Common myeloid progenitor, CD34-positive (primary cell): ENCODE measurements around the gene TMEM158.

Source experiments
- CTCF ChIA-PET: fragments of 350-600 bp; sonication (Branson Sonifier 250); formaldehyde crosslinking; loops from one replicate; lab custom pipeline; 2021; ENCODE audit warnings: antibody characterized with exemption; lab: Charles Lee
- POLR2A ChIA-PET: fragments of 350-600 bp; sonication (Branson Sonifier 250); formaldehyde crosslinking; loops from one replicate; lab custom pipeline; 2021; ENCODE audit warnings: antibody characterized with exemption; lab: Charles Lee
- DNase-seq, 3 donors: peaks; one replicate each; pipeline versions ENCODE4 v3.0.0 to v3.0.0-alpha.2; 2013
- H3K27ac ChIP-seq, 2 experiments: 1 replicate in 1 of 2; 2 replicates in 1 of 2; pipeline ENCODE4 v1.7.0; 2013; ENCODE audit warnings: inconsistent platforms in 2 of 2, low read length in 2 of 2, mild to moderate bottlenecking in 2 of 2, low read depth in 1 of 2, moderate library complexity in 1 of 2; ENCODE audit not compliant: severe bottlenecking in 2 of 2, insufficient read depth in 1 of 2, poor library complexity in 1 of 2
- H3K27me3 ChIP-seq, 5 experiments: replicated peaks in 2 of 5; 1 replicate in 3 of 5; 2 replicates in 2 of 5; pipeline versions ENCODE4 v1.6.1 to v1.7.0; 2013; ENCODE audit warnings: low read length in 4 of 5, mild to moderate bottlenecking in 2 of 5, moderate library complexity in 2 of 5, inconsistent platforms in 1 of 5; ENCODE audit not compliant: insufficient read depth in 5 of 5, control insufficient read depth in 4 of 5
- H3K36me3 ChIP-seq, 4 experiments: 1 replicate in 2 of 4; 2 replicates in 2 of 4; pipeline versions ENCODE4 v1.6.1 to v1.7.0; 2013; ENCODE audit warnings: low read length in 3 of 4, control low read depth in 1 of 4, mild to moderate bottlenecking in 1 of 4; ENCODE audit not compliant: control insufficient read depth in 4 of 4, insufficient read depth in 4 of 4
- H3K4me1 ChIP-seq, 4 experiments: 1 replicate in 3 of 4; 2 replicates in 1 of 4; pipeline versions ENCODE4 v1.6.1 to v1.7.1; 2013; ENCODE audit warnings: low read length in 3 of 4, mild to moderate bottlenecking in 3 of 4, control low read depth in 1 of 4, inconsistent platforms in 1 of 4, moderate library complexity in 1 of 4; ENCODE audit not compliant: control insufficient read depth in 4 of 4, insufficient read depth in 4 of 4; ENCODE audit errors: control extremely low read depth in 1 of 4
- H3K4me3 ChIP-seq, 7 experiments: 1 replicate in 4 of 7; 2 replicates in 3 of 7; pipeline versions ENCODE4 v1.5.1 to v1.7.0; 2013; ENCODE audit warnings: mild to moderate bottlenecking in 7 of 7, low read length in 6 of 7, moderate library complexity in 6 of 7, inconsistent platforms in 2 of 7, low read depth in 2 of 7, control low read depth in 1 of 7; ENCODE audit not compliant: insufficient read depth in 4 of 7, control insufficient read depth in 1 of 7; ENCODE audit errors: extremely low read depth in 1 of 7
- H3K9me3 ChIP-seq, 5 experiments: 1 replicate in 4 of 5; 2 replicates in 1 of 5; pipeline versions ENCODE4 v1.6.1 to v1.7.1; 2013; ENCODE audit warnings: low read length in 4 of 5, mild to moderate bottlenecking in 2 of 5, inconsistent platforms in 1 of 5, low read depth in 1 of 5, moderate library complexity in 1 of 5; ENCODE audit not compliant: control insufficient read depth in 4 of 5, insufficient read depth in 2 of 5; ENCODE audit errors: control extremely low read depth in 1 of 5
- WGBS: methylation state at CpG from one replicate; pipeline ENCODE4 v1.1.5; 2013; ENCODE audit not compliant: insufficient coverage; 5-methylcytosine and 5-hydroxymethylcytosine counted together

Gene TMEM158

DNA sequence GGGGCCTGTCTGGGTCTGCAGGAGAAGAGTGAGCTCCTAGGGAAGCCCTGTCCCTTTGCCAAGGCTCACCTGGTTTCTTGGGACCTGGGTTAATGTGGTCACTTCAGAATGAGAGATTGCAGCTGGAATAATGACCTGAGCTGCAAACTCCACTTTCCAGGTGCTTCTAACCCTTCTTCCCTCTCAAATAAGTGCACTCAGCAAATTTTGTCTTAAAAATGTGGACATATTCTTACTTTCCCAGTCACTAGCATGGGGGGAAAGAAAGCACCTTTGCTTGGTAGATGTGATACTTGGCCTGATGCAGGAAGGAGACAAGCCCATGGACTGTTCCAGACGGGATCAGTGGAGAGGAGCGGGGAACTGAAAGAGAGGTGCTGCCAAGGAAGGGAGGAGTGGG is 41.0 kb downstream of the TMEM158 start:
- no peak overlapping the region for H3K4me3 ChIP-seq
- peaks cover 0 to 26% (median 9%) of the 10 kb centered on the region in 4 experiments for H3K4me1 ChIP-seq
- ChIA-PET POLR2A (no interaction called here), CTCF (interaction anchor here (0.5 kb wide), 1 partner anchor 25 kb away, joined by 3 read pairs; no protein-coding TSS in a partner anchor)
- WGBS, result 83% methylated on average over 1 of the region's 2 CpGs
- no peaks in the 10 kb centered on the region for H3K27me3 ChIP-seq
- no peaks in the 10 kb centered on the region for H3K9me3 ChIP-seq
- H3K27ac ChIP-seq, result no peak overlapping the region
- H3K36me3 ChIP-seq, result no peaks in the 10 kb centered on the region
- no peak for DNase-seq

DNA sequence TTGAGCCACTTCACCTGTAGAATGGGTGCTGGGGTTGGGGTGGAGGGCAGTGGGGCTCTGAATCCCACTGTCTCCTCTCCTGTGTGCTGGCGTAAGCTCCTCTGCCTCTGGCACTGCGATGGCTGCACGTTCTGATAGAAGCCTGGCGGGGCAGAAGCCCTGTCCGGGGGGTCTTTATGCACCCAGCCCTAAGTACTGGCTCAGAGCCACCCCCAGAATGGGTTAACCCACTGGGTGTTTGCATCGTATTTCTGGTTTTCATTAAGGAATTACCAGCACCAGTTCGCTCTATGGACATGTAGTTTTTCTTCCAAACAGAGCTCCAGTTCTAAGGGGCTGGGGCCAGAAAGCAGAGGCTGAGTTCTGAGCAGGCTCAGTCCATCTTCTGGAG is 42.2 kb downstream of the TMEM158 start:
- no peak overlapping the region for H3K4me3 ChIP-seq
- 96% methylated on average over 7 of the region's 7 CpGs for WGBS
- H3K4me1 ChIP-seq, result peaks cover 0 to 21% (median 8%) of the 10 kb centered on the region in 4 experiments
- POLR2A ChIA-PET, result no interaction called here
- no peaks in the 10 kb centered on the region for H3K36me3 ChIP-seq
- H3K27ac ChIP-seq, result no peak overlapping the region
- H3K27me3 ChIP-seq, result no peaks in the 10 kb centered on the region
- CTCF ChIA-PET, result no interaction called here
- no peak for DNase-seq
- H3K9me3 ChIP-seq, result no peaks in the 10 kb centered on the region

DNA sequence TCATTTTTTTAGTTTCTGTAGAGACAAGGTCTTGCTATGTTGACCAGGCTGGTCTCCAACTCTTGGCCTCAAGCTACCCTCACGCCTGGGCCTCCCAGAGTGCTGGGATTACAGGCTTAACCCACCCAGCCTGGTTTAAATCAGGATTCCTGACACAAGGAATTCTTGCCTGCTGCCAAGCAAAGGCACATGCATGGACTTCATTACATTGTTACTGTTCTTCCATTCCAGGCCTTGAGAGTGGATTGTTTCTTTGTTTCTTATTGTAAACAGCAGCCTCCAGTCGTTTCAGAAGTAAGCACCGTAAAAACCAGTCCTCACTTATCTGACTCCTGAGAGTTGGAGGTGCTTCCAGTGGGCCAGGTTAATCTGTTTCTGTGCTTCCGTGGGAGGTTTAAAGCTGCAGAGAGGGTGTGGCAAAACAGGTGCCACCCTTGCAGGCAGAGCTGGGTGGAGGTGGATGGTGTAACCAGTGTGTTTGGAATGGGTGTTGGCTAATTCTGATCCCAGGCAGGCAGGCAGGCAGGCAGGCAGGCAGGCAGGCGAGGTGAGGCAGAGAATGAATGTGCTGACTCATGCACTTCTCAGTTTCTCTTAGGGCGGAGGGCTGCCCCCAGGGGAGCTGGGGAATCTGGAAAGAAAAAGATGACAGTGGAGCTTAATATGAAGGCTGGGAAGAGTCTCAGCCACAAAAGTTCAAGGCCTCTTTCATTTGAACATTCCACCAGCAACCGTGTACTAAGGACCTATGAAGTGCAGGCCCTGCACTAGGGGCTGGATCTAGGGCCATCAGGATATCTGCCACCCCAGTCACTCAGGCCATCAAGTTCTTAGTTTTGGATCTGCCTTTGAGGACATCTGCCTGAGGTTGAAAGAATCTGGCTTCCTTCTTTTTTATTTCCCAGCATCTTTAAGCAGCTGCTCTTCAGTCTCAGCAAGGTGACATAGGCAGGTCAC is 42.9 kb downstream of the TMEM158 start:
- Histone ChIP-seq H3K4me1 (peaks cover 0 to 17% (median 7%) of the 10 kb centered on the region in 4 experiments), H3K4me3 (no peak overlapping the region), H3K27me3 (no peaks in the 10 kb centered on the region), H3K9me3 (no peaks in the 10 kb centered on the region), H3K27ac (no peak overlapping the region), H3K36me3 (no peaks in the 10 kb centered on the region)
- CTCF ChIA-PET, result no interaction called here
- 55% methylated on average over 7 of the region's 7 CpGs for WGBS
- peak in 2 of 3 donors; percentile 28 to 41 for DNase-seq
- POLR2A ChIA-PET, result no interaction called here

DNA sequence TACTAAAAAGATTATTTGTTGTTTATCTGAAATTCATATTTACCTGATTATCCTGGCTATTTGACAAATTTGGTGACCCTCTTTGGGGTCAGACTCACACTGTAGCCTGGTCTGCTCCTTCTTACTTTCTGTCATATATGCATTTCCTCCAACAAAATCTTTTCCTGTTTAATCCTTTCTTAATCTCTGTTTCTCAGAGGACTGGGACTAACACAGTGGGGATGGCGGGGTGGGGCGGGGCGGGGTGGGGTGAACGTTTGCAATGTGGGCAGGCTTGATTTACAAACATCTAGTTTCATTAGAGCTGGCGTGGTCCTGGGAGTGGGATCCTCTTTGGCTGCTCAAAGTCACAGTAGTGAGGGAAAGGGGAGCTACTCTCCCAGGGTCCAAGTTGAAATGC is 44.6 kb downstream of the TMEM158 start:
- ChIA-PET POLR2A (no interaction called here), CTCF (interaction anchor here (0.7 kb wide), 1 partner anchor 29 kb away, joined by 3 read pairs; no protein-coding TSS in a partner anchor)
- Histone ChIP-seq H3K27me3 (no peaks in the 10 kb centered on the region), H3K36me3 (no peaks in the 10 kb centered on the region), H3K4me1 (peaks cover 0 to 9% (median 4%) of the 10 kb centered on the region in 4 experiments), H3K9me3 (no peaks in the 10 kb centered on the region), H3K27ac (no peak overlapping the region), H3K4me3 (no peak overlapping the region)
- WGBS, result 72% methylated on average over 3 of the region's 5 CpGs
- no peak for DNase-seq

DNA sequence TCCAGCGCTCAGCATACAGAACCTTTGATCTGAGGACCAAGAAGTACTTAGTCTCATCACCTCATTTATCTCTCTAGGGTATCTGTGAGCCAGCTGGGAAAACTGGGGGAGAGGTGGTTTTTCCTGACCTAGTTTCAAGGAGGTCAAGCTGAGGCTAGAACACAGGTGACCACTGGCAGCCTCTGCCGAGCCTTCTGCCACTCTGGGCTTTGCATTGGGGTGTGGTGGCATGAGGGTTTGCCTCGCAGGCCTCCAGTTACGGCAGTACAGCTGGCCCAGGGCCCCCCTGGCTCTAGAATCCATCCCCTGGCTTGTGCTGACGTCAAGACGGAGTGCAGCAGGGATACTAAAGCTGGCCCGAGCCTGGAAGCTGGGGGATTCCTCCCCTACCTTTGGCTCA is 45.2 kb downstream of the TMEM158 start:
- 99% methylated on average over 6 of the region's 7 CpGs for WGBS
- POLR2A ChIA-PET, result no interaction called here
- H3K27ac ChIP-seq, result no peak overlapping the region
- no peaks in the 10 kb centered on the region for H3K36me3 ChIP-seq
- no peaks in the 10 kb centered on the region for H3K9me3 ChIP-seq
- no peak overlapping the region for H3K4me3 ChIP-seq
- DNase-seq, result no peak
- CTCF ChIA-PET, result no interaction called here
- peaks cover 0 to 9% (median 4%) of the 10 kb centered on the region in 4 experiments for H3K4me1 ChIP-seq
- H3K27me3 ChIP-seq, result no peaks in the 10 kb centered on the region

DNA sequence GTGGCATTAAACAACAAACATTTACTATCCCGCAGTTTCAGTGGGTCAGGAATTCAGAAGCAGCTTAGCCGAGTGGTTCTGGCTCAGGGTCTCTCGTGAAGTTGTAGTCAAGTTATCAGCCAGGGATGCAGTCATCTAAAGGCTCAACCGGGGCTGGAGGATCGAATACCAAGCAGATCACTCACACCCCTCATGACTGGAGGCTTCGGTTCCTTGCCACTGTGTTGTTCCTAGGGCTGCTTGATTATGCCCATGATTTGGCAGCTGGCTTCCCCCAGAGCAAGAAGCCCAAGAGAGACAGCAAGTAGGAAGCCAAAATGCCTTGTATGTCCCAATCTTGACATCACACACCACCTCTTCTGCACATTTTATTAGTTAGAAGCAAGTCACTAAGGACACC is 46.0 kb downstream of the TMEM158 start:
- 86% methylated on average over 6 of the region's 6 CpGs for WGBS
- H3K36me3 ChIP-seq, result no peaks in the 10 kb centered on the region
- no peak overlapping the region for H3K4me3 ChIP-seq
- POLR2A ChIA-PET, result no interaction called here
- no peak overlapping the region for H3K27ac ChIP-seq
- CTCF ChIA-PET, result no interaction called here
- H3K9me3 ChIP-seq, result no peaks in the 10 kb centered on the region
- peaks cover 0 to 9% (median 4%) of the 10 kb centered on the region in 4 experiments for H3K4me1 ChIP-seq
- no peak for DNase-seq
- no peaks in the 10 kb centered on the region for H3K27me3 ChIP-seq

DNA sequence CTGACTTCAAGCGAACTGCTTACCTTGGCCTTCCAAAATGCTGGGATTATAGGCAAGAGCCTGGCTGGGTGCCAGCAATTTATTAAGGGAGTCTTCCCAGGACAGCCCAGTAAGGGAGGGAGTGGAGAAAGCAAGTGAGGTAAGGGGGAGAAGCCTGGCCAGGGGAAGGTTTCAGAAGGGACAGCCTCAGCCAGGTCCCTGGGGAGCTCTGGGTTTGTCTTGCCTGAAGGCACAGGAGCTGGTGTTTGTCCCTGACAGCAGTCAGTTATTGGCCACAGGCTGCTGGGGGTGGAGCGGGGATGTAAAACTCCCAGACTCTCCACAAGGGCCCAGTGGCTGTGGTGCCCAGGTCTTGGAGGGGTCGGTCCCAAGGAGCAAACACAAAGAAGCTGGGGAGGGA is 46.9 kb downstream of the TMEM158 start:
- no peaks in the 10 kb centered on the region for H3K27me3 ChIP-seq
- no peak for DNase-seq
- ChIA-PET POLR2A (no interaction called here), CTCF (no interaction called here)
- H3K4me3 ChIP-seq, result no peak overlapping the region
- H3K4me1 ChIP-seq, result peaks cover 0 to 9% (median 4%) of the 10 kb centered on the region in 4 experiments
- H3K27ac ChIP-seq, result no peak overlapping the region
- H3K36me3 ChIP-seq, result no peaks in the 10 kb centered on the region
- 100% methylated on average over 3 of the region's 3 CpGs for WGBS
- H3K9me3 ChIP-seq, result no peaks in the 10 kb centered on the region
